ENCODE measurements around the gene KRTAP10-4.

DNA sequence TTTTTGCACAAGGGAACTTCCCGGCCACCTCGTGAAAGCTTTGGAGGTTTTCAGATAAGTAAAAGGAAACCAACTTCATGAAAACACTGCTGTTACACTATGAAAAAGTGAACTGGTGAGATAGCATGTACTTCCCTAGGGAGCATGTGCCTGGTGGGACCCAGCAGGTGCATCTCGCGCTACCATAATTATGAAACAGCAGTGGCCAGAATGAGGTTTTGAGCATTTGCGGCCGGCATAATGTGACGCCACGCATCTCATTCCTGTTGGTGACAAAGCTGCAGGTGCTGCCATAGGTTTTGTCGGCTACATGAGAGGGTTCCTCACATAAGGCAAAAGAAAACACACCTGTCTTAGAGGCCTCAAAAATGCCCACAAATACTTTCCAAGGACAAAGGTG is 16.6 kb upstream of the KRTAP10-4 start:
- no peak for TF ChIP-seq EZH2phosphoT487 (IDR thresholded peaks at IDR 0.05; ENCODE audit: borderline replicate concordance, low read depth, low read length)
- TF ChIP-seq CTCF (conservative IDR thresholded peaks at IDR 0.05; ENCODE audit: low read length): no peak

Data from OCI-LY7 (cell line).